Measurements from ENCODE around the gene BCL11B.

Gene BCL11B

DNA sequence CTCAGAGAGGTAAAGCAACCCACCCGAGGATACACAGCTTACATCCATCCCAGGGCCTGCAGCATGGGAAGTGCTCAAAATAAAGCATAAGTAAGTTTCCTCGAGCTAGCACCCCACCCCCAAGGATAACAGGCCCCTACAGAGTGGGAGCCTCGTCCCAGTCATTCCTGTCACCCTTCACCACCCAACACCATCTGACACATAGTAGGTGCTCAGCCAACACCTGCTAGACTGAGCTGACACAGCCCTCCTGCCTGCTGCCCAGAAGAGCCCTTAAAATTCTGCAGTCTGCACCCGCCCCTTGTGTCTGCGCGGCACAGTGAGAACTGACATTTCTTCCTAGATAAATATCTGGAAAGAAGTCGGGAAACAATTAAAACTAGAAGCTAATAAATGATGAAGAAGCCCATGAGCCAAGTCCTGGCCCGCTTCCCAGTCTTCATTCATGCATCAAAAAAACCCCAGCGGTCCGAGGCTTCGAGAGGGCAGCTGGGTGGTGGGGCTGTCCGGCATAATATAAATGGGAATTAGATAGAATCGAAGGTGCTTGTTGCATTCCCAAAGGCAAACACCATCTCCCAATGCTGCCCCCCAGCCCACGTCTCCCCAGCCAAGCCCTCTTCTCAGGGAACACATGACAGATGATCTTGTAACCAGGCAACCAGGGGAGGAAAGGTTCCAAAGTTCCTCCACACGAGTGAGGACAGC lies 76.2 kb downstream of the BCL11B start:
- TF ChIP-seq ZNF565 (CRISPR knock-in tag; conservative IDR thresholded peaks at IDR 0.05; ENCODE audit: low read depth) (no peak), PPARA (CRISPR knock-in tag; IDR thresholded peaks at IDR 0.05; ENCODE audit: borderline replicate concordance) (no peak), RARB (CRISPR knock-in tag; IDR thresholded peaks at IDR 0.05) (no peak), ISL1 (CRISPR knock-in tag; IDR thresholded peaks at IDR 0.05) (no peak), ZNF70 (CRISPR knock-in tag; IDR thresholded peaks at IDR 0.05) (no peak), GLIS3 (CRISPR knock-in tag; IDR thresholded peaks at IDR 0.05) (no peak), CSDC2 (CRISPR knock-in tag; IDR thresholded peaks at IDR 0.05) (no peak), TSHZ2 (CRISPR knock-in tag; IDR thresholded peaks at IDR 0.05) (no peak), TOX (CRISPR knock-in tag; IDR thresholded peaks at IDR 0.05; ENCODE audit: borderline replicate concordance) (no peak), BACH2 (CRISPR knock-in tag; IDR thresholded peaks at IDR 0.05; ENCODE audit: borderline replicate concordance) (no peak), TCF4 (CRISPR knock-in tag; IDR thresholded peaks at IDR 0.05; ENCODE audit: borderline replicate concordance) (no peak), ZFP30 (CRISPR knock-in tag; IDR thresholded peaks at IDR 0.05) (no peak), OSR1 (CRISPR knock-in tag; IDR thresholded peaks at IDR 0.05) (no peak), ARNTL (CRISPR knock-in tag; IDR thresholded peaks at IDR 0.05; ENCODE audit: borderline replicate concordance, low read depth) (no peak)
- TF ChIP-seq, protein P1, sequence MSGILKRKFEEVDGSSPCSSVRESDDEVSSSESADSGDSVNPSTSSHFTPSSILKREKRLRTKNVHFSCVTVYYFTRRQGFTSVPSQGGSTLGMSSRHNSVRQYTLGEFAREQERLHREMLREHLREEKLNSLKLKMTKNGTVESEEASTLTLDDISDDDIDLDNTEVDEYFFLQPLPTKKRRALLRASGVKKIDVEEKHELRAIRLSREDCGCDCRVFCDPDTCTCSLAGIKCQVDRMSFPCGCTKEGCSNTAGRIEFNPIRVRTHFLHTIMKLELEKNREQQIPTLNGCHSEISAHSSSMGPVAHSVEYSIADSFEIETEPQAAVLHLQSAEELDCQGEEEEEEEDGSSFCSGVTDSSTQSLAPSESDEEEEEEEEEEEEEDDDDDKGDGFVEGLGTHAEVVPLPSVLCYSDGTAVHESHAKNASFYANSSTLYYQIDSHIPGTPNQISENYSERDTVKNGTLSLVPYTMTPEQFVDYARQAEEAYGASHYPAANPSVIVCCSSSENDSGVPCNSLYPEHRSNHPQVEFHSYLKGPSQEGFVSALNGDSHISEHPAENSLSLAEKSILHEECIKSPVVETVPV (CRISPR knock-in tag; IDR thresholded peaks at IDR 0.05), result no peak
- TF ChIP-seq, protein P2, sequence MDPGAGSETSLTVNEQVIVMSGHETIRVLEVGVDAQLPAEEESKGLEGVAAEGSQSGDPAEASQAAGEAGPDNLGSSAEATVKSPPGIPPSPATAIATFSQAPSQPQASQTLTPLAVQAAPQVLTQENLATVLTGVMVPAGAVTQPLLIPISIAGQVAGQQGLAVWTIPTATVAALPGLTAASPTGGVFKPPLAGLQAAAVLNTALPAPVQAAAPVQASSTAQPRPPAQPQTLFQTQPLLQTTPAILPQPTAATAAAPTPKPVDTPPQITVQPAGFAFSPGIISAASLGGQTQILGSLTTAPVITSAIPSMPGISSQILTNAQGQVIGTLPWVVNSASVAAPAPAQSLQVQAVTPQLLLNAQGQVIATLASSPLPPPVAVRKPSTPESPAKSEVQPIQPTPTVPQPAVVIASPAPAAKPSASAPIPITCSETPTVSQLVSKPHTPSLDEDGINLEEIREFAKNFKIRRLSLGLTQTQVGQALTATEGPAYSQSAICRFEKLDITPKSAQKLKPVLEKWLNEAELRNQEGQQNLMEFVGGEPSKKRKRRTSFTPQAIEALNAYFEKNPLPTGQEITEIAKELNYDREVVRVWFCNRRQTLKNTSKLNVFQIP (CRISPR knock-in tag; IDR thresholded peaks at IDR 0.05; ENCODE audit: borderline replicate concordance, low read depth), result no peak
- no peak for ATAC-seq

GRCh38 chr14:99194736-99195135 lies 77.3 kb downstream of the BCL11B start:
- TF ChIP-seq ZFP30 (CRISPR knock-in tag; IDR thresholded peaks at IDR 0.05), result no peak
- no peak for TF ChIP-seq BACH2 (CRISPR knock-in tag; IDR thresholded peaks at IDR 0.05; ENCODE audit: borderline replicate concordance)
- TF ChIP-seq CSDC2 (CRISPR knock-in tag; IDR thresholded peaks at IDR 0.05), result no peak
- TF ChIP-seq ZC3H10 (CRISPR knock-in tag; IDR thresholded peaks at IDR 0.05), result no peak
- TF ChIP-seq PATZ1 (CRISPR knock-in tag; IDR thresholded peaks at IDR 0.05; ENCODE audit: borderline replicate concordance), result no peak
- no peak for TF ChIP-seq ZNF70 (CRISPR knock-in tag; IDR thresholded peaks at IDR 0.05)
- TF ChIP-seq ZNF8 (CRISPR knock-in tag; IDR thresholded peaks at IDR 0.05), result no peak
- no peak for TF ChIP-seq TCF4 (CRISPR knock-in tag; IDR thresholded peaks at IDR 0.05; ENCODE audit: borderline replicate concordance)
- TF ChIP-seq RARB (CRISPR knock-in tag; IDR thresholded peaks at IDR 0.05), result no peak
- no peak for TF ChIP-seq ISL1 (CRISPR knock-in tag; IDR thresholded peaks at IDR 0.05)
- TF ChIP-seq OSR1 (CRISPR knock-in tag; IDR thresholded peaks at IDR 0.05), result no peak
- TF ChIP-seq, protein P1 (CRISPR knock-in tag; IDR thresholded peaks at IDR 0.05), result no peak
- no peak for TF ChIP-seq SNAI2 (CRISPR knock-in tag; IDR thresholded peaks at IDR 0.05)
- no peak for ATAC-seq
